G401 (cell line): ENCODE data around the gene ITIH3. TPM values are rescaled to one million over a fixed set of nuclear protein-coding genes. Genes with fewer than 3 reads are reported as not detected.

Experiments
- DNase-seq: peaks from one replicate; pipeline ENCODE4 v3.0.0-alpha.2; 2015; ENCODE audit warnings: low spot score
- in situ Hi-C: cut with HindIII; loops from 2 replicates; pipeline ENCODE4 v1.10.0; 2016; ENCODE audit warnings: low sequenced_read_pairs, mixed read lengths
- total RNA-seq: library from RNA; depleted of rRNA; stranded (reverse); fragments of >200 nt; shearing (Covaris generic); gene quantifications from 2 replicates; pipeline ENCODE4 v1.2.3, GENCODE V29; 2014

ITIH3 gene
- total RNA-seq, 1 experiment from 2014 or later = not detected

GRCh38 chr3:52839892-52840545 is 45.4 kb downstream of the ITIH3 start:
- no peak for DNase-seq
- in situ Hi-C loops = loop anchor here (5.0 kb wide), 1 partner anchor 52 kb away; no protein-coding TSS in a partner anchor

- DNase-seq = no peak
- in situ Hi-C loops = no loop called here
Measured at GRCh38 chr3:52841211-52841980, 46.8 kb downstream of the ITIH3 start.

- DNase-seq = no peak
- in situ Hi-C loops = no loop called here
Measured at GRCh38 chr3:52841981-52842340, 47.4 kb downstream of the ITIH3 start.

DNA sequence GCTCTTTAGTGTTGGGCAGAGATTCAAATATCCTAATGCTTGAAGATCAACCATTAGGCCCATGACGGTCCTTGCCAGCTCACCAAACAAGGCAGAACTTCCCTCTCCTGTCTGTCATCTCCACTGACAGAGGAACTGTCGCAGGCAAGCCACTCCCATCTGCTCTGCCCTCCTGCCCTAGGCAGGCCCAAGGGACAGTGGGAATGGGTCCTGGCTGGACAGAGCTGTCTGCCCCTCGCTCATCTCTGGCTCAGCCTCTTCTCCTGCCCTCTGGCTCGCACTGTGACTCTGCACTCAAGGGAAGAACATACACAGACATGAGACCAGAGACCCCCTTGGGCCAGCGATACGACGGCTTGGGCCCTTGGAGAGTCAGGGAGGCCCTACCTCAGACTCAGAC is 47.8 kb downstream of the ITIH3 start:
- in situ Hi-C loops = no loop called here
- DNase-seq = no peak

DNA sequence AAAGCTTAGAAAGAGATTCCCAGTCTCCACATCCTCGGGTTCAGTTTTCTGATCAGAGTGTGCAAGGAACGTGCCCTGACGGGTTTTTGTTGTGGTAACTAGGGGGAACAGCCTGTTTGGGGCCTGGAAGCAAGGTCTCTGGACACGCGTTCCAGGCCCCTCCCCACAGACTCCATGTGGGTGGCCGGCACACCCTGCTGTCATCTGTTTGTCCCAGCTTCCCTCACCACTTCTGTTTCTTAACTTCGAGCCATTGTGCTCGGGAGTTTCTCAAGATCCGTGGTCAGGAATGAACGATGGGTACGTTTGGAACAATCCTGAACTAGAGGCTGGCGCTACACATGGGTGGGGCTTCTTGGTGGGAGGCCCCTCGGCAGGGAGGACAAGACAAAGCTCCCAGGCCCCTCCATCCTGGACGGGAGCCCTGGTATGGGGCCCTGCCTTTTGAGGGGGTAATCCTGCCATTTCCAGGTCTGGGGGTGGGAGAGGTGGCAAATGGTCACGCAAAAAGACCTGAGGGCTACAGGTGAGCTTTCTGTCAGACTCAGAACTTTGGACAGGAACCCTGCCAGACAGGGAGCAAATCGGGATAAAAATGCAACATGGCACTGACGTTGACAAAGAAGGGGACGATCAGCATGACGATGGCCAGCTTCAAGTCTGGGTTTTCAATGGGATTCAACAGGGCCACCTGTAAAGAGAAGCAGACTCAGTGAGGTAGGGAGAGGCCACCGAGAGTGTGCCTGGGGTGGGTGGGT is 48.7 kb downstream of the ITIH3 start:
- in situ Hi-C loops = no loop called here
- DNase-seq = no peak

DNA sequence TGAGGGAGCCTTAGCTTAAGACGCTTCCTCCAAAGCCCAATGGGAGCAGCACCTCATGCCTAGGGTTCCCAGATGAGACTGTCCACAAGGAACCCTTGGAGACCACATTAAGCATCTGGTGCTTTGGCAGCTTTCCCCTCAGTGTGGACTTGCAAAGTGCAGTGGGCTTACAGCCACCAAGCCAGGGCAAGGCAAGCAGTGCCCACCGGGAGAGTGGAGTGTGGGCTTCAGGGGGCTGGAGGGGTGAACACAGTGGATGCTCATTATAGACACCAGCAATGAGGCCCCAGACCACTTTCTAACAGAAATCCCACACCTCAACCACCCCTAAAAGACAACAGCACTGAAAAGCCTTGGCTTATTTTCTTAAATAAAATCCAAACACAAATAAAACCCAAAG is 49.3 kb downstream of the ITIH3 start:
- no peak for DNase-seq
- in situ Hi-C loops = no loop called here

GRCh38 chr3:52844290-52844975 is 49.8 kb downstream of the ITIH3 start:
- DNase-seq = no peak
- in situ Hi-C loops = no loop called here

DNA sequence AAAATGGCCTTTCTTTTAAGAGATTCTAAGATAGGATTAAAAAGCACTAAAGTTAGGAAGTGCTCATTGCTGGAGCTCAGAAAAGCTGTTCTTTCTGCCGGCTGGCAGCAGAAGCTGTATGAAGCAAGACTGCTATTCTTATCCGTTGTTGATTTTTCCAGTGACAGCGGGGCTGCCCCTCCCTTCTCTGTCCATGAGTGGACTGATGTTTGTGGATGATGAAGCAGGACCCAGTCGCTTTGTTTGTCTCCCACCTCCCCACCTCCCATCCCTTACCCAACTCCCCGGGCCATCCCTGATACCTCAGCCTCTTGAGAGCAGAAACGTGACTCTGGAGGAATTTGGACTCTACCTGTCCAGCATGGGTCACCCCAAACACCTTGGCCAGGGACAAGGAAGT is 50.6 kb downstream of the ITIH3 start:
- in situ Hi-C loops = no loop called here

GRCh38 chr3:52845691-52846431 is 51.3 kb downstream of the ITIH3 start:
- in situ Hi-C loops = no loop called here
- DNase-seq = no peak

More for the DNA sequence above, 50.6 kb downstream of the ITIH3 start:
- no peak for DNase-seq

DNA sequence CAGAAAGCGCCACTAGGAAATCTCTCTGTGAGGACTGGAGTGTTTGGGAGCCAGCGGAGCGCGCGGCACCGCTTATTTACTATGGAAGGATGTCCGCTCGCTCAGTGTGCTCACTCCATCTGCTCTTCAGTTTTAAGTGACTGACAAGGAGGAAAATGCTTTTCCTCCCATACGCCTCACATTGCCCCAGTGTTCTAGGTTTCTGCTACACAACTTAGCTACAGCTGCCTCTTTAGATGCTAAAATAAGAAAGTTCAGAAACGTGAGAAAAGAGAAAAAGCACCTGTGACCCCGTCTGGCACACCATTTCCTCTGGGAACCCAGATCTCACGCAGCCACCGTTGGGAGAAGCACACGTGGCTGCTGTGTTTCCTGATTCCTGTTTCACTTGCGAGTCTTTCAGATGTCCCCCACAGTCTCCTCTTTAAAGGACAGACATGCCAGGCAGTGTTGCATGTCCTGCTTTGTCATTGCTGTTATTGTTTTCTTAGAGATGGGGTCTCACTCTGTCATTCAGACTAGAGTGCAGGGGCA is 51.9 kb downstream of the ITIH3 start:
- in situ Hi-C loops = no loop called here

DNA sequence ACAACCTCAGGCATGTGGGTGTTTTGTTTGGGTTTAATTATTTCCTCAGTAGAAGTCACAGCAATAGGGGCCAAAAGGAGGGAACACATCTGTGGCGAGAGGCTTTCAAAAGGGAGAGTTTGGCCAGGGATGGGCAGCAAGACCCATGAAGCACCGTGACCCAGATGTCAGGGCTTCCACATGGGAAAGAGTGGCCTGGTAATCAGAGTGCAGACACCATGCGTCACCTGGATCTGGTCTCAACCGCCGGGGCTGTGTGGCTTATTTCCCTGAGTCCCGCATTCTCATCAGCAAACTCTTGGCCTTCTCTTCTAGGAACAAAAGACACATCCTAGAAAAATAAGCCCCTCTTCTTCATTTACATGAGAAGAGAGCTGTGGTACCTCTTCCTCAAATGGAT is 52.6 kb downstream of the ITIH3 start:
- in situ Hi-C loops = no loop called here

More for the DNA sequence above, 51.9 kb downstream of the ITIH3 start:
- peak; percentile 71 for DNase-seq

GRCh38 chr3:52847726-52848125 is 53.1 kb downstream of the ITIH3 start:
- in situ Hi-C loops = no loop called here
- DNase-seq = no peak

More for the DNA sequence above, 52.6 kb downstream of the ITIH3 start:
- DNase-seq = no peak

GRCh38 chr3:52848617-52849016 is 54.0 kb downstream of the ITIH3 start:
- no peak for DNase-seq
- in situ Hi-C loops = no loop called here

- in situ Hi-C loops = no loop called here
Measured at GRCh38 chr3:52849656-52850055, 55.1 kb downstream of the ITIH3 start.

GRCh38 chr3:52851348-52851747 is 56.8 kb downstream of the ITIH3 start:
- in situ Hi-C loops = no loop called here
- peak; percentile 66 for DNase-seq

More at GRCh38 chr3:52849656-52850055, 55.1 kb downstream of the ITIH3 start:
- DNase-seq = no peak

GRCh38 chr3:52852419-52852818 is 57.8 kb downstream of the ITIH3 start:
- DNase-seq = no peak
- in situ Hi-C loops = no loop called here

DNA sequence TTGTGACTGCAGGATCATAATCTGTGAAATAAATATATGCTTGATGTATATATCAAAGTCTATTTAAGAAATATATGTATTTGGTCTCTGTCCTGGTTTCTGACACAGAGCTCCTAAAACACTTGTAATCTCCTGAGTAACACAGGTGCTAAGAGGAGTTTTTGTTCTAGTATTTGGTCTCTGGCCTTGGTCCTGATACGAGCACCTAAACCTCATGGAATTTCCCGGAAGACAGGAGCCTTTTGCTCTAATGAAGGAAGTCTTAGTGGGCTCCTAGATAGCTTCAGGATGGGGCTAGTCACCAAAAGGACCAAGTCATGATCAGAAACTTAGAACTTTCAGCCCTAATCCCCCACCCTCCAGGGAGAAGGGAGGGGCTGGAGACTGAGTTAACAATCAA is 59.4 kb downstream of the ITIH3 start:
- DNase-seq = no peak

GRCh38 chr3:52856666-52857065 is 62.1 kb downstream of the ITIH3 start:
- in situ Hi-C loops = no loop called here

More for the DNA sequence above, 59.4 kb downstream of the ITIH3 start:
- in situ Hi-C loops = no loop called here

GRCh38 chr3:52857133-52857532 is 62.5 kb downstream of the ITIH3 start:
- in situ Hi-C loops = no loop called here
- DNase-seq = peak; percentile 42

More at GRCh38 chr3:52856666-52857065, 62.1 kb downstream of the ITIH3 start:
- DNase-seq = no peak
